GM19324 (cell line): ENCODE results near the gene OLA1.

Experiments
- ATAC-seq: cut with Tn5 transposase; IDR thresholded peaks from one replicate; pipeline ENCODE4 v1.9.1; 2021; ENCODE audit warnings: mild to moderate bottlenecking, moderate library complexity; ENCODE audit not compliant: unreplicated experiment, low FRiP score

The OLA1 gene

GRCh38 chr2:174124181-174124580, 124.2 kb downstream of the OLA1 start:
- ATAC-seq = no peak

- ATAC-seq = no peak
These were observed 126.1 kb downstream of the OLA1 start for GRCh38 chr2:174122185-174122584.

- ATAC-seq = no peak
These were observed 126.7 kb downstream of the OLA1 start for GRCh38 chr2:174121612-174122011.

- no peak for ATAC-seq
These were observed 127.2 kb downstream of the OLA1 start for GRCh38 chr2:174121175-174121574.

- no peak for ATAC-seq
These were observed 128.0 kb downstream of the OLA1 start for GRCh38 chr2:174120346-174120745.

- no peak for ATAC-seq
These were observed 130.1 kb downstream of the OLA1 start for GRCh38 chr2:174117951-174118930.

GRCh38 chr2:174112073-174112472, 136.3 kb downstream of the OLA1 start:
- ATAC-seq = no peak

GRCh38 chr2:174108579-174108978, 139.8 kb downstream of the OLA1 start:
- ATAC-seq = no peak

GRCh38 chr2:174106736-174107135, 141.6 kb downstream of the OLA1 start:
- ATAC-seq = no peak

- no peak for ATAC-seq
These were observed 153.8 kb downstream of the OLA1 start for GRCh38 chr2:174094542-174094941.

- no peak for ATAC-seq
These were observed 157.9 kb downstream of the OLA1 start for GRCh38 chr2:174090476-174090875.

- ATAC-seq = no peak
These were observed 159.4 kb downstream of the OLA1 start for GRCh38 chr2:174088706-174089460.

- ATAC-seq = no peak
These were observed 161.6 kb downstream of the OLA1 start for GRCh38 chr2:174086708-174087107.

GRCh38 chr2:174085781-174086180, 162.6 kb downstream of the OLA1 start:
- ATAC-seq = no peak

GRCh38 chr2:174083843-174084458, 164.4 kb downstream of the OLA1 start:
- no peak for ATAC-seq

- no peak for ATAC-seq
These were observed 167.6 kb downstream of the OLA1 start for GRCh38 chr2:174080672-174081121.

GRCh38 chr2:174078275-174078674, 170.1 kb downstream of the OLA1 start:
- no peak for ATAC-seq

GRCh38 chr2:174076975-174077374, 171.4 kb downstream of the OLA1 start:
- no peak for ATAC-seq

GRCh38 chr2:174076040-174076439, 172.3 kb downstream of the OLA1 start:
- no peak for ATAC-seq

GRCh38 chr2:174074831-174075230, 173.5 kb downstream of the OLA1 start:
- no peak for ATAC-seq

GRCh38 chr2:174072857-174073256, 175.5 kb downstream of the OLA1 start:
- ATAC-seq = no peak
